H1 (cell line): Measurements from ENCODE around the gene PTPRR. TPM values are rescaled to one million over a fixed set of nuclear protein-coding genes. Genes with fewer than 3 reads are reported as not detected.

Experiments
- CTCF ChIA-PET: fragments of 300-600 bp; sonication (Branson Sonifier 250); formaldehyde crosslinking; loops from one replicate; lab custom pipeline; 2021; ENCODE audit not compliant: partially characterized antibody; lab: Charles Lee
- POLR2A ChIA-PET: fragments of 300-600 bp; sonication (Branson Sonifier 250); formaldehyde crosslinking; loops from one replicate; lab custom pipeline; 2021; ENCODE audit warnings: inconsistent platforms; ENCODE audit not compliant: partially characterized antibody; lab: Charles Lee
- DNase-seq, 2 experiments: peaks; one replicate each; pipeline versions ENCODE4 v3.0.0 to v3.0.0-alpha.2; 2010 to 2022; ENCODE audit warnings: low spot score in 2 of 2, low read depth in 1 of 2, mixed read lengths in 1 of 2
- FAIRE-seq: peaks from 2 replicates; lab custom pipeline; 2011; peaks lifted over from hg19 to GRCh38; lab: Jason Lieb, UNC
- H2AFZ ChIP-seq: 2 replicates; pipeline ENCODE4 v1.8.1; 2012; ENCODE audit warnings: low read length, inconsistent platforms
- H2AK5ac ChIP-seq: 2 replicates; pipeline ENCODE4 v1.6.1; 2013; ENCODE audit warnings: low read depth, low read length
- H2BK120ac ChIP-seq: replicated peaks from 2 replicates; pipeline ENCODE3; 2013; ENCODE audit warnings: low read depth, low read length, inconsistent platforms
- H2BK12ac ChIP-seq: 2 replicates; pipeline ENCODE4 v1.6.1; 2013; ENCODE audit warnings: low read depth, low read length
- H2BK15ac ChIP-seq: 2 replicates; pipeline ENCODE4 v1.6.1; 2013; ENCODE audit warnings: low read length
- H2BK20ac ChIP-seq: 2 replicates; pipeline ENCODE4 v1.6.1; 2013; ENCODE audit warnings: low read length
- H2BK5ac ChIP-seq: 2 replicates; pipeline ENCODE4 v1.6.1; 2013; ENCODE audit warnings: low read depth, low read length
- H3K14ac ChIP-seq: 2 replicates; pipeline ENCODE4 v1.6.1; 2013; ENCODE audit warnings: inconsistent platforms; ENCODE audit not compliant: insufficient read length
- H3K18ac ChIP-seq: 2 replicates; pipeline ENCODE4 v1.6.1; 2013; ENCODE audit warnings: low read length; ENCODE audit errors: extremely low read depth
- H3K23ac ChIP-seq: 2 replicates; pipeline ENCODE4 v1.6.1; 2013; ENCODE audit warnings: inconsistent platforms; ENCODE audit not compliant: insufficient read length
- H3K23me2 ChIP-seq: 2 replicates; pipeline ENCODE4 v1.6.1; 2013; ENCODE audit warnings: low read depth, low read length
- H3K27ac ChIP-seq: 2 replicates; pipeline ENCODE4 v1.6.1; 2011; ENCODE audit warnings: low read depth, low read length, inconsistent platforms
- H3K27me3 ChIP-seq, 4 experiments: replicated peaks in 1 of 4; 1 replicate in 1 of 4; 2 replicates in 3 of 4; pipeline versions ENCODE4 v1.6.1 to v1.8.1; 2011 to 2013; ENCODE audit warnings: low read length in 3 of 4, mild to moderate bottlenecking in 3 of 4, inconsistent platforms in 2 of 4, mixed read lengths in 2 of 4, moderate library complexity in 1 of 4; ENCODE audit not compliant: control insufficient read depth in 3 of 4, insufficient read depth in 3 of 4; ENCODE audit errors: extremely low read depth in 1 of 4
- H3K36me3 ChIP-seq, 4 experiments: 2 replicates each; pipeline versions ENCODE4 v1.6.1 to v1.8.1; 2011 to 2013; ENCODE audit warnings: mild to moderate bottlenecking in 4 of 4, low read length in 3 of 4, moderate library complexity in 2 of 4, control low read depth in 1 of 4, inconsistent platforms in 1 of 4; ENCODE audit not compliant: insufficient read depth in 4 of 4, control insufficient read depth in 2 of 4
- H3K4ac ChIP-seq: replicated peaks from 2 replicates; pipeline ENCODE3; 2013; ENCODE audit warnings: low read length, low read depth, mixed read lengths, inconsistent platforms; ENCODE audit not compliant: insufficient read length
- H3K4me1 ChIP-seq, 4 experiments: replicated peaks in 1 of 4; 1 replicate in 1 of 4; 2 replicates in 3 of 4; pipeline versions ENCODE4 v1.6.1 to v1.8.1; 2011 to 2013; ENCODE audit warnings: low read length in 3 of 4, inconsistent platforms in 2 of 4, mixed read lengths in 1 of 4; ENCODE audit not compliant: insufficient read depth in 4 of 4, control insufficient read depth in 3 of 4
- H3K4me2 ChIP-seq, 2 experiments: 2 replicates each; pipeline versions ENCODE4 v1.6.1 to v1.8.1; 2011 to 2013; ENCODE audit warnings: low read depth in 2 of 2, low read length in 2 of 2, control low read depth in 1 of 2, inconsistent platforms in 1 of 2, mild to moderate bottlenecking in 1 of 2; ENCODE audit not compliant: insufficient read depth in 1 of 2
- H3K4me3 ChIP-seq, 4 experiments: fragments of 200-600, 300-600 bp in 1 of 4; sonication (generic), shearing (Covaris generic), sonication (Bioruptor Twin) in 1 of 4; 2 replicates each; pipeline versions ENCODE4 v1.5.1 to v1.8.1; 2011 to 2016; ENCODE audit warnings: low read length in 4 of 4, low read depth in 3 of 4, control low read depth in 2 of 4, inconsistent platforms in 2 of 4, mild to moderate bottlenecking in 2 of 4, mixed read lengths in 1 of 4, moderate library complexity in 1 of 4; ENCODE audit not compliant: insufficient read depth in 2 of 4; ENCODE audit errors: extremely low read depth in 1 of 4
- H3K56ac ChIP-seq: replicated peaks from 2 replicates; pipeline ENCODE3; 2013; ENCODE audit warnings: low read depth, mild to moderate bottlenecking, mixed read lengths, low read length, inconsistent platforms; ENCODE audit not compliant: insufficient read length
- H3K79me1 ChIP-seq: 2 replicates; pipeline ENCODE4 v1.6.1; 2013; ENCODE audit warnings: low read depth, low read length, control low read depth
- H3K79me2 ChIP-seq, 2 experiments: 2 replicates each; pipeline versions ENCODE4 v1.6.1 to v1.8.1; 2012 to 2013; ENCODE audit warnings: low read length in 2 of 2, mild to moderate bottlenecking in 2 of 2, inconsistent platforms in 1 of 2; ENCODE audit not compliant: insufficient read depth in 2 of 2, control insufficient read depth in 1 of 2
- H3K9ac ChIP-seq, 4 experiments: replicated peaks in 1 of 4; 1 replicate in 1 of 4; 2 replicates in 3 of 4; pipeline versions ENCODE4 v1.6.1 to v1.8.1; 2011 to 2013; ENCODE audit warnings: low read depth in 3 of 4, low read length in 3 of 4, control low read depth in 2 of 4, mild to moderate bottlenecking in 2 of 4, moderate library complexity in 2 of 4, inconsistent platforms in 1 of 4; ENCODE audit errors: extremely low read depth in 1 of 4
- H3K9me3 ChIP-seq, 2 experiments: 2 replicates each; pipeline versions ENCODE4 v1.6.1 to v1.8.1; 2012 to 2013; ENCODE audit warnings: mild to moderate bottlenecking in 2 of 2, moderate library complexity in 2 of 2, control low read depth in 1 of 2, inconsistent platforms in 1 of 2, low read depth in 1 of 2, low read length in 1 of 2, mixed read lengths in 1 of 2; ENCODE audit not compliant: insufficient read depth in 2 of 2
- H4K20me1 ChIP-seq, 2 experiments: replicated peaks in 1 of 2; 2 replicates each; pipeline versions ENCODE3 to v1.8.1; 2011 to 2013; ENCODE audit warnings: inconsistent platforms in 2 of 2, low read length in 2 of 2, mild to moderate bottlenecking in 1 of 2; ENCODE audit not compliant: insufficient read depth in 2 of 2, control insufficient read depth in 1 of 2
- H4K5ac ChIP-seq: 2 replicates; pipeline ENCODE4 v1.6.1; 2013; ENCODE audit warnings: low read length, low read depth, mixed read lengths, inconsistent platforms; ENCODE audit not compliant: insufficient read length
- H4K8ac ChIP-seq: 2 replicates; pipeline ENCODE4 v1.8.0; 2013; ENCODE audit warnings: mild to moderate bottlenecking, moderate library complexity, low read length, inconsistent platforms; ENCODE audit not compliant: insufficient read depth; ENCODE audit errors: extremely low read depth
- H4K91ac ChIP-seq: replicated peaks from 2 replicates; pipeline ENCODE3; 2013; ENCODE audit warnings: low read length, mixed read lengths, inconsistent platforms; ENCODE audit not compliant: insufficient read length
- WGBS, 2 experiments: shearing (Covaris generic) in 1 of 2; methylation state at CpG; one replicate each; pipeline versions ENCODE4 v1.1.6 to v1.1.7; 2013 to 2015; ENCODE audit warnings: low lambda C conversion rate in 2 of 2, mixed read lengths in 2 of 2, inconsistent platforms in 1 of 2, low coverage in 1 of 2, missing lambda C conversion rate in 1 of 2; ENCODE audit not compliant: insufficient replicate concordance in 2 of 2, insufficient coverage in 1 of 2, insufficient read length in 1 of 2; ENCODE audit errors: extremely low coverage in 1 of 2, missing lambda C conversion rate in 1 of 2; 5-methylcytosine and 5-hydroxymethylcytosine counted together
- polyA plus RNA-seq, 7 experiments: library from polyadenylated mRNA; depleted of rRNA in 3 of 7; stranded (reverse) in 5 of 7; unstranded in 2 of 7; fragments of >200 nt in 5 of 7; fragments of 200-250 nt in 2 of 7; gene quantifications; 1 replicate in 5 of 7; 2 replicates in 1 of 7; 4 replicates in 1 of 7; pipeline versions ENCODE4 v1.2.1 to v1.2.3, GENCODE V29; 2011 to 2013; ENCODE audit warnings: missing spikeins in 2 of 7, mixed read lengths in 2 of 7
- total RNA-seq: library from RNA; stranded (reverse); fragmentation: NEBNext Ultra II Directional; extraction: Animal tissue kit (Norgen Biotek cat#: 25700); gene quantifications from 2 replicates; pipeline ENCODE4 v1.2.1, GENCODE V29; 2021

The PTPRR gene
- total and polyA plus RNA-seq, 2 of the 8 experiments (the other 6 are each of a cell fraction or from before 2014, with no cell fraction given) = 0.07 to 0.35 TPM

DNA sequence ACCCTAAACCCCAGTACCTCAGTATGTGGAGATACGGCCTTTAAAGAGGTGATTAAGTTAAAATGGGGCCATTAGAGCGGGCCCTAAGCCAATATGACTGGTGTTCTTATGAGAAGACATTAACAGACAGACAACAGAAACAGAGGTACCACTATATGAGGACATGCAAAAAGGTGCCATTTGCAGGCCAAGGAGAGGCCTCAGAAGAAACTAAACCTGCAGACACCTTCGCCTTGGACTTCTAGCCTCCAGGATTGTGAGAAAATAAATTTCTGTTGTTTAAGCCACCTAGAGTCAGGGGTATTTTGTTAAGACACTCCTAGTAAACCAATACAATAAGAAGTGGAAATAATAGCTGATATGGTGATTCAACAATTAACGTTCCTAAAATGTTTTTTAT lies 315.9 kb downstream of the PTPRR start:
- Histone ChIP-seq H3K27ac (no peak overlapping the region), H3K23ac (no peak overlapping the region), H3K4me3 (no peak overlapping the region), H3K79me2 (no peaks in the 10 kb centered on the region), H2BK15ac (no peak overlapping the region), H2BK12ac (no peak overlapping the region), H3K4me2 (no peak overlapping the region), H4K5ac (no peak overlapping the region), H4K20me1 (no peaks in the 10 kb centered on the region), H3K9me3 (0 out of 4 replicates have a peak, but pooled peaks cover 0 to 3% of the 10 kb centered on the region in 2 experiments), H2AFZ (no peak overlapping the region), H3K23me2 (peaks cover 3% of the 10 kb centered on the region; the same call in 1 of the 2 replicates), H3K27me3 (peaks cover 0 to 11% (median 10%) of the 10 kb centered on the region in 4 experiments; a peak in 5 of 7 replicates), H2AK5ac (no peak overlapping the region), H3K18ac (no peak overlapping the region), H4K8ac (no peak overlapping the region), H2BK20ac (no peak overlapping the region), H3K79me1 (no peaks in the 10 kb centered on the region), H3K4ac (no peak overlapping the region), H2BK120ac (no peak overlapping the region), H3K4me1 (peaks cover 0 to 3% (median 0%) of the 10 kb centered on the region in 4 experiments; a peak in 2 of 7 replicates), H4K91ac (no peak overlapping the region), H3K14ac (no peak overlapping the region), H3K56ac (no peak overlapping the region), H2BK5ac (no peak overlapping the region), H3K36me3 (no peaks in the 10 kb centered on the region), H3K9ac (no peak overlapping the region)
- WGBS, 2 experiments = 93% methylated on average over 4 of the region's 4 CpGs; no CpG with 5 or more reads in 1 of the 2 experiments
- DNase-seq (no peak), FAIRE-seq (no peak)
- CTCF ChIA-PET = interaction anchor here (1.9 kb wide), 1 partner anchor 15 kb away, joined by 10 read pairs; no protein-coding TSS in a partner anchor
- POLR2A ChIA-PET = interaction anchor here (0.6 kb wide), 1 partner anchor 395 kb away, joined by 3 read pairs; no protein-coding TSS in a partner anchor
